Activated CD4-positive, alpha-beta T cell treated with anti-CD3 and anti-CD28 coated beads, Interleukin-2, amount 10 ng/mL, durations not matched to agents 24 days and 14 days (primary cell): ENCODE measurements around the gene DISP2. TPM values are rescaled to one million over a fixed set of nuclear protein-coding genes. Genes with fewer than 3 reads are reported as not detected.

ENCODE experiments used
- DNase-seq: peaks from one replicate; pipeline ENCODE4 v3.0.0; 2022
- H3K27ac Mint-ChIP-seq: one replicate; pipeline ENCODE4 v1.8.0; 2022; ENCODE audit warnings: mild to moderate bottlenecking, mixed read lengths
- H3K27me3 Mint-ChIP-seq: one replicate; pipeline ENCODE4 v1.8.0; 2022; ENCODE audit warnings: mixed read lengths
- H3K36me3 Mint-ChIP-seq: one replicate; pipeline ENCODE4 v1.8.0; 2022; ENCODE audit warnings: low read depth, mild to moderate bottlenecking, mixed read lengths
- H3K4me1 Mint-ChIP-seq: one replicate; pipeline ENCODE4 v1.8.0; 2021; ENCODE audit warnings: mixed read lengths
- H3K4me3 Mint-ChIP-seq: one replicate; pipeline ENCODE4 v1.8.0; 2022; ENCODE audit warnings: mild to moderate bottlenecking, moderate library complexity, mixed read lengths
- H3K9me3 Mint-ChIP-seq: one replicate; pipeline ENCODE4 v1.8.0; 2021; ENCODE audit warnings: mixed read lengths
- intact Hi-C: fragments of 100-400 bp; cut with micrococcal nuclease; formaldehyde crosslinking; loops from one replicate; pipeline ENCODE4 v1.15.1; 2023
- total RNA-seq: library from RNA; stranded (reverse); gene quantifications from 2 replicates; pipeline ENCODE4 v1.2.3, GENCODE V29; 2022

The DISP2 gene
- total RNA-seq, 1 donor from 2014 or later: 0.05 TPM

- peak overlapping the region; percentile 83 for H3K4me3 Mint-ChIP-seq
- peaks cover 8% of the 10 kb centered on the region for H3K4me1 Mint-ChIP-seq
- DNase-seq: peak; percentile 96
- H3K36me3 Mint-ChIP-seq: no peaks in the 10 kb centered on the region
- intact Hi-C loops: loop anchor here (5.0 kb wide), 1 partner anchor 54 kb away; no protein-coding TSS in a partner anchor
- no peaks in the 10 kb centered on the region for H3K9me3 Mint-ChIP-seq
- H3K27ac Mint-ChIP-seq: peak overlapping the region; percentile 71
- peaks cover 11% of the 10 kb centered on the region for H3K27me3 Mint-ChIP-seq
Observed at GRCh38 chr15:40367686-40368611, 9.9 kb downstream of the DISP2 start.

DNA sequence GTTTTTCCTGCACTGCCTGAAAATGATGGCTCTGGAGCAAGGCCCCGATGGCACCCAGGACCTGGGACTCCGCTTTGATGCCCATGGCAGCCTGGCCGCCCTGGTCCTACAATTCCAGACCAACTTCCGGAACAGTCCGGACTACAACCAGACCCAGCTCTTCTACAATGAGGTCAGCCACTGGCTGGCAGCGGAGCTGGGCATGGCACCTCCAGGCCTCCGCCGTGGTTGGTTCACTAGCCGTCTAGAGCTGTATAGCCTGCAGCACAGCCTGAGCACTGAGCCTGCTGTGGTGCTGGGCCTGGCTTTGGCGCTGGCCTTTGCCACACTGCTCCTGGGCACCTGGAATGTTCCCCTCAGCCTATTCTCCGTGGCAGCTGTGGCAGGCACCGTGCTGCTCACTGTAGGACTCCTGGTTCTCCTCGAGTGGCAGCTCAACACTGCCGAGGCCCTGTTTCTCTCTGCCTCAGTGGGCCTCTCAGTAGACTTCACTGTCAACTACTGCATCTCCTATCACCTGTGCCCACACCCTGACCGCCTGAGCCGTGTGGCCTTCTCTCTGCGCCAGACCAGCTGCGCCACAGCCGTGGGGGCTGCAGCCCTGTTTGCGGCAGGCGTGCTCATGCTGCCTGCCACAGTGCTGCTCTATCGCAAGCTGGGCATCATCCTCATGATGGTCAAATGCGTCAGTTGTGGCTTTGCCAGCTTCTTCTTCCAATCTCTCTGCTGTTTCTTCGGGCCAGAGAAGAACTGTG lies 10.9 kb downstream of the DISP2 start:
- Mint-ChIP-seq H3K9me3 (no peaks in the 10 kb centered on the region), H3K27ac (no peak overlapping the region), H3K4me1 (peaks cover 8% of the 10 kb centered on the region), H3K27me3 (peaks cover 11% of the 10 kb centered on the region), H3K4me3 (peak overlapping the region; percentile 26), H3K36me3 (no peaks in the 10 kb centered on the region)
- intact Hi-C loops: loop anchor here (5.0 kb wide), 1 partner anchor 53 kb away; no protein-coding TSS in a partner anchor
- DNase-seq: no peak

DNA sequence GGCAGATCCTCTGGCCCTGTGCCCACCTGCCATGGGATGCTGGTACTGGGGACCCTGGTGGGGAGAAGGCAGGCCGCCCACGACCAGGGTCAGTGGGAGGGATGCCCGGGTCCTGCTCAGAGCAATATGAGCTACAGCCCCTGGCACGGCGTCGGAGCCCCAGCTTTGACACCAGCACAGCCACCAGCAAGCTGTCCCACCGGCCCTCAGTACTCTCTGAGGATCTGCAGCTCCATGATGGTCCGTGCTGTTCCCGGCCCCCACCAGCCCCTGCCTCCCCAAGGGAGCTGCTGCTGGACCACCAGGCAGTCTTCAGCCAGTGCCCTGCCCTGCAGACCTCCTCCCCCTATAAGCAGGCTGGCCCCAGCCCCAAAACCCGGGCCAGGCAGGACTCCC lies 11.5 kb downstream of the DISP2 start:
- H3K27ac Mint-ChIP-seq: no peak overlapping the region
- intact Hi-C loops: loop anchor here (5.0 kb wide), 1 partner anchor 53 kb away; no protein-coding TSS in a partner anchor
- DNase-seq: no peak
- H3K27me3 Mint-ChIP-seq: peaks cover 11% of the 10 kb centered on the region
- peak overlapping the region; percentile 26 for H3K4me3 Mint-ChIP-seq
- no peaks in the 10 kb centered on the region for H3K9me3 Mint-ChIP-seq
- H3K4me1 Mint-ChIP-seq: peaks cover 8% of the 10 kb centered on the region
- H3K36me3 Mint-ChIP-seq: no peaks in the 10 kb centered on the region

- intact Hi-C loops: loop anchor here (5.0 kb wide), 1 partner anchor 52 kb away; no protein-coding TSS in a partner anchor
- no peak for DNase-seq
- Mint-ChIP-seq H3K4me1 (peaks cover 8% of the 10 kb centered on the region), H3K27ac (no peak overlapping the region), H3K27me3 (peaks cover 11% of the 10 kb centered on the region), H3K4me3 (no peak overlapping the region), H3K36me3 (no peaks in the 10 kb centered on the region), H3K9me3 (no peaks in the 10 kb centered on the region)
Observed at GRCh38 chr15:40369971-40370370, 12.0 kb downstream of the DISP2 start.

- no peak overlapping the region for H3K4me3 Mint-ChIP-seq
- no peak for DNase-seq
- intact Hi-C loops: no loop called here
- no peaks in the 10 kb centered on the region for H3K36me3 Mint-ChIP-seq
- H3K27ac Mint-ChIP-seq: no peak overlapping the region
- no peaks in the 10 kb centered on the region for H3K4me1 Mint-ChIP-seq
- no peaks in the 10 kb centered on the region for H3K9me3 Mint-ChIP-seq
- peaks cover 11% of the 10 kb centered on the region for H3K27me3 Mint-ChIP-seq
Observed at GRCh38 chr15:40372981-40373380, 15.0 kb downstream of the DISP2 start.

DNA sequence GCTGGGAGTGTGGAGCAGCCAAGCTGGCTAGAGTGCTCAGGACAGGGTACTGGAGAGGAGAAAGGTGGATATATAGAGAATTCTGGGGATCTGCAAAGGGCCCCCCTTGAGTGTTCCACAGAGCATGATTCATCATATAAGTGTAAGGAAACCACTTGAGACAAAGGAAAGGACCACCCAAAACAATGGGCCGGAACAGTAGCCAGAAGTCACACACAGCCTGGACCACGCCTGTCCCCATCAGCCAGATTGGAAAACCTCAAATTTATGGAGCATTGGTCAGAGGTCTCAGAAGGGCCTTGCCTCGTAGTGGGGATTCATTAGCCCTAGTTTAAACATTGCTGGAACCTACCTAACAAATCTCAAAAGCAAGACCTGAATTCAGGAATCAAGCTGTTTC lies 19.6 kb downstream of the DISP2 start:
- H3K4me3 Mint-ChIP-seq: no peak overlapping the region

GRCh38 chr15:40379374-40379773 lies 21.4 kb downstream of the DISP2 start:
- H3K36me3 Mint-ChIP-seq: peaks cover 8% of the 10 kb centered on the region

More for the DNA sequence above, 19.6 kb downstream of the DISP2 start:
- Mint-ChIP-seq H3K9me3 (no peaks in the 10 kb centered on the region), H3K4me1 (peaks cover 7% of the 10 kb centered on the region), H3K27ac (no peak overlapping the region), H3K36me3 (no peaks in the 10 kb centered on the region), H3K27me3 (peaks cover 11% of the 10 kb centered on the region)
- intact Hi-C loops: no loop called here
- no peak for DNase-seq

DNA sequence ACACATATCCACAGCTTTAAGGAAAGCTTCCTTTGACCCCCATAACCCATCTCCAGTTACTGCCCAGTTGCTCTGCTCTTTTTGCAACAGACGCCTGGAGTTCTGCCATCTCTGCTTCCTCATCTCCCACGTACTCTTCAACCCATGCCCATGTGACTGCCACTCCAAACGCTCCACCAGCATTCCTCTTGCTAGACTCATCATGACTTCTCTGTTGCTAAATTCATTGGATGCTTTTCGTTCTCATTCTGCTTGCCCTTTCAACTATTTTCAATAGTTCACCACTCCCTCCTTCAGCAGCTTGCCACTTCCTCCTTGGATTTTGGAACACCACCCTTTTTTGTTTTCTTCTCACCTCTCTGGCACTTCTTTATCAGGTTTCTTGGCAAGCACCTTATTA lies 21.8 kb downstream of the DISP2 start:
- intact Hi-C loops: no loop called here
- DNase-seq: no peak
- Mint-ChIP-seq H3K36me3 (peaks cover 8% of the 10 kb centered on the region), H3K9me3 (no peaks in the 10 kb centered on the region), H3K27me3 (peaks cover 11% of the 10 kb centered on the region), H3K27ac (no peak overlapping the region), H3K4me1 (peaks cover 23% of the 10 kb centered on the region), H3K4me3 (no peak overlapping the region)

More at GRCh38 chr15:40379374-40379773, 21.4 kb downstream of the DISP2 start:
- DNase-seq: no peak
- Mint-ChIP-seq H3K27me3 (peaks cover 11% of the 10 kb centered on the region), H3K4me1 (peaks cover 19% of the 10 kb centered on the region), H3K27ac (no peak overlapping the region), H3K9me3 (no peaks in the 10 kb centered on the region), H3K4me3 (no peak overlapping the region)
- intact Hi-C loops: no loop called here

DNA sequence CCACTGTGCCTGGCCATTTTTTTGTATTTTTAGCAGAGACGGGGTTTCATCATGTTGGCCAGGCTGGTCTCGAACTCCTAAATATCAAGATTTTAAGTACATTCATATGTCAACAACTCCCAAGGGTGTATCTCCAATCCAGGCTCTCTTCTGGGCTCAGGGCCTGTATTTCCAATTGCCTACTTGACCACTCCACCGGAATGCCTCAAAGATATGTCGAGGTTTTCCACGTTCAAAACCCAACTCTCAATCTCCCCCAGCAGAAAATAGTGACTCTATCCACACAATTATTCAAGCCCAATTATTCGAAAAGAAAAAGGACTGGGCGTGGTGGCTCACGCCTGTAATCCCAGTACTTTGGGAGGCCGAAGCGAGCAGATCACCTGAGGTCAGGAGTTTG lies 22.6 kb downstream of the DISP2 start:
- Mint-ChIP-seq H3K4me3 (no peak overlapping the region), H3K36me3 (peaks cover 13% of the 10 kb centered on the region), H3K9me3 (no peaks in the 10 kb centered on the region), H3K4me1 (peaks cover 26% of the 10 kb centered on the region), H3K27me3 (peaks cover 11% of the 10 kb centered on the region), H3K27ac (no peak overlapping the region)
- no peak for DNase-seq
- intact Hi-C loops: no loop called here

DNA sequence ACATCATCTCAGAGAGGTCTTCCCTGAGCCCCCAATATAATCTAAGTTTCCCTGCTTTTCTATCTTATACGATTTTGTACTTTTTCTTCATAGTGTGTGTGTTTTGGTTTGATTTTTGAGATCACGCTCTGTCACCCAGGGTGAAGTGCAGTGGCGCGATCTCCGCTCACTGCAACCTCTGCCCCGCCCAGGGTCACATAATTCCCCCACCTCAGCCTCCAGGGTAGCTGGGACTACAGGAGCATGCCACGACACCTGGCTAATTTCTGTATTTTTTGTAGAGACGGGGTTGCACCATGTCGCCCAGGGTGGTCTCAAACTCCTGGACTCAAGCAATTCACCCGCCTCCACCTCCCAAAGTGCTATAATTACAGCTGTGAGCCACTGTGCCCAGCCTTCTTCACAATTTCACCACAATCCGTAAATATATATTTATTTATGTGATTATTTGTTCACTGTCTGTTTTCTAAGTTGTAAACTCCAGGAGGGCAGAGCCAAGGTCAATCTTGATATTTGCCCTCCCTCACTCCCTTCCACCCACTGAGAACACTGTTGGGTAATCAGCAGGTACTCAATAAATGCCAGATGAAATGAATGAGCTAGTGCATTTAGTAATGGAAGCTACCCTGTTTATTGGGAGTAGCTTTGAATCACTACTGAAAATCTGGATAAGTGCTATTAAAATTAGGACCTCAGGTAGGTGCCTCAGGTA lies 24.0 kb downstream of the DISP2 start:
- H3K9me3 Mint-ChIP-seq: no peaks in the 10 kb centered on the region
- no peak overlapping the region for H3K27ac Mint-ChIP-seq
- intact Hi-C loops: loop anchor here (1.0 to 2.0 kb wide), 3 partner anchors 23 to 187 kb away; partner anchors contain the start of genes DISP2, IVD and RPUSD2
- peaks cover 26% of the 10 kb centered on the region for H3K4me1 Mint-ChIP-seq
- H3K4me3 Mint-ChIP-seq: no peak overlapping the region
- no peak for DNase-seq
- H3K36me3 Mint-ChIP-seq: peaks cover 21% of the 10 kb centered on the region
- H3K27me3 Mint-ChIP-seq: peaks cover 11% of the 10 kb centered on the region

GRCh38 chr15:40382580-40383456 lies 24.8 kb downstream of the DISP2 start, which contains the start of gene KNSTRN:
Gene KNSTRN, plus strand, starts transcription at chr15:40382721. Its CDS starts 115 bp downstream, at chr15:40382836.
- Mint-ChIP-seq H3K9me3 (no peaks in the 10 kb centered on the region), H3K4me1 (peaks cover 26% of the 10 kb centered on the region), H3K27ac (peak within 1 kb of the TSS; percentile 95), H3K4me3 (peak within 1 kb of the TSS; percentile 94), H3K36me3 (peaks cover 29% of the 10 kb centered on the region), H3K27me3 (peaks cover 11% of the 10 kb centered on the region)
- peak; percentile 97 for DNase-seq
- intact Hi-C loops: loop anchor here (1.0 to 2.0 kb wide), 3 partner anchors 22 to 186 kb away; partner anchors contain the start of genes DISP2, IVD and RPUSD2

GRCh38 chr15:40386480-40386879 lies 28.5 kb downstream of the DISP2 start:
- Mint-ChIP-seq H3K27me3 (no peaks in the 10 kb centered on the region), H3K9me3 (no peaks in the 10 kb centered on the region), H3K27ac (no peak overlapping the region), H3K36me3 (peaks cover 56% of the 10 kb centered on the region), H3K4me3 (no peak overlapping the region), H3K4me1 (peaks cover 23% of the 10 kb centered on the region)
- DNase-seq: no peak
- intact Hi-C loops: no loop called here
